NCI-H748 treated with DMSO at 0.1 percent for 48 hours (cell line): ENCODE data around the gene OR10A3.

Experiments
- DNase-seq: peaks from one replicate; lab custom pipeline; 2025; lab: John Stamatoyannopoulos, UW

OR10A3 gene

DNA sequence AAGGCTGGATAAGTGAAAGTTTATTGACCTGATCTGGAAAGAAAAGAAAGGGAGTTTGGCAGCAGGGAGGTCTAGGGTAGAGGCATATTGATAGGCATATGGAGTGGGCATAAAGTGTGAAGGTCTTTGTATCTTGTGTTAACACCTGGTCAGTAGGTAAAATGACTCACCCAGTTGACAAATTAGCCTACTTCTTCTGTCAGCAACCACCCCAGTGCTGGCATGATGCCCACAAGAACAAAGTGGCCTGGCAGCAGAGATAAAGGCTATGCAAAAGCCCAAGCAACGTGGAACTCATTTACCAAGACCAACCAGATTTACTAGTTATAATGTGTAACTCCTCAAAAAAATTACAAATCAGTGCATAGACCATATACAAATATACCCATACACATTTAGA is 4.9 kb downstream of the OR10A3 start:
- DNase-seq = no peak

DNA sequence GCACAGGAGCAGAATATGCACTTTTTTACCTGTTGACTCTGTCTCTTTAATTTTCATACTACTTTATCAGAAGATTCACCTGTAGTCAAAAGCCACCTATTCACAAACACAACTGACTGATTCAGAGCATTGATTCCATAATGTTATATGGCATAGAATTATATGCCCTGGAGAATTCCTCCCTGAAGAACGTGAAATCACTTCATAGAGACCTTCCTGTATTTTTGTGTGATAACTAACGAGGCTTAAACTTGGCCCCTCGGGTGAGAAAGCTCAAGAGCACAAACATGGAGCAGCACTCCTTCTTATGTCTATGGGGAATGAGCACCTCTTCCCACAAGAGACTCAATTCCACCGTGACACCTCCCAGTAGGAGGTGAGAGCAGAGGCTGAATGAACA is 10.3 kb downstream of the OR10A3 start, which contains the start of gene OR10A6:
Gene OR10A6, minus strand, starts transcription at position 101 of the 400 bp plus-strand sequence. CDS start 2,606 bp downstream, outside the sequence.
- DNase-seq = no peak

DNA sequence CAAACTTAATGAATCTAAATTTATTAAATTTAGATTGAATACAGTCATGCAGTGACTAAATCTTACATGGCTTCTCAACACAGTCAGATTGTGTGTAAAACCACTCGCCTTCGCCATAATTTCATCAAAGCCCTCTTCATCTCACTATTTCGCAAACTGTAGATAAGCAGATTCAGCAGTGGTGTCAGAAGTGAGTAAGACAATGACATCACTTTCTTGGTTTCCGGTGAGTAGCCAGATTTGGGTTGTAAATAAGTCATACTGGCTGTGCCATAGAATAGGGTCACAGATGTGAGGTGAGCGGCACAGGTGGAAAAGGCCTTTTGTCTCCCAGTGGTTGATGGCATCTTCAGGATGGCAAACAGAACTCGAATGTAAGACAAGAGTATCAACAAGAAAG is 13.9 kb downstream of the OR10A3 start:
- no peak for DNase-seq

DNA sequence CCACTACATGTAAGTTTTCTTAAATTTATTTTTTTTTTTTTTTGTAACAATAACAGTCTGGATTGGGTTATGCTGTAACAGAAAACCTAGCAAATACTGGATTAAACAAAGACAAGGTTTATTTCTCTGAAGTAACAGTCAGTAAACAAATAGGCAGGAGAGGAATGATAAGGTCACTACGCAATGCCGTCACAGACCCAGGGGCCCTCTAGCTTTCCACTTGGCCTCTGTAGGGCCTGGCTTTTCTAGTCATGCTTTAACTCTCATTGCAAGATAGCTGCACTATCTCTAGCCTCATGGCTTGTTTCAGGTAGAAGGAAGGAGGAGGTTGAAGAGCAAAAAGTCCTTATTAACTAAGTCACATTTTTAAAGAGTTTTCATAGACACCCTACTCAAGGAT is 17.0 kb downstream of the OR10A3 start:
- no peak for DNase-seq

DNA sequence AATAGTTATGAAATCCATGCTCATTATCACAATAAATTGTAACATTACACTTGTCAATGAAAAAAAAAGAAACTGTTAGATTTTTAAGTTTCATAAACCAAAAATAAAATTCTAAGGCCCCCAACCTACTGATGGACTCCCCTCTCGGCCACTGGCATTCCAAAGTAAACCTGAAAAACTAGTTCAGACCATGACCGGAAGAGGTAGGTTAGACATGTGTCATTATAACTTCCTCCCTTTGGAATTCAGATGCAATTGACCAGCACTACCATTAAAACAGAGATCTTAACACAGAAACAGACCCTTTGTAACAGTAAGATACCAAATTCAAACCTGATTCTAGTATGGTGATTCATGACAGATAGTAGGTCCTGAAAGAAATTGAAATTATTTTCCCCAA is 23.4 kb downstream of the OR10A3 start:
- no peak for DNase-seq

DNA sequence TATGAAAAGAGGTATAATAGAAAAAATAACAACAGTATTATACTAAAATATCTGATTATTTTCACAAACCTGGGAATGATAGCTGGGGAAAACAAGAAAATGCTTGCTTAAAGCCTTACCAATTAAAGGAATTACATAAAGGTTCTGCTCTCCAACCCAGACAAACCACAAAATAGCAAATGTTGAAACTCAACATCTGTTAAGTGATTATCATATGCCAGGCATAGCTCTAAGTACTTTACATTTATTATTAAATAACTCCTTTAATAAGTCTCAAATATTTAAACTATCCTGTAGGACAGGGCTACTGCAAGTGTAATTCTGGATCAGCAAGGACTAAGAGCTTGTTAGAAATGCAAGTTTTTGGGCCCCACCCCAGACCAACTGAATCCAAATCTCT is 30.5 kb downstream of the OR10A3 start:
- no peak for DNase-seq

DNA sequence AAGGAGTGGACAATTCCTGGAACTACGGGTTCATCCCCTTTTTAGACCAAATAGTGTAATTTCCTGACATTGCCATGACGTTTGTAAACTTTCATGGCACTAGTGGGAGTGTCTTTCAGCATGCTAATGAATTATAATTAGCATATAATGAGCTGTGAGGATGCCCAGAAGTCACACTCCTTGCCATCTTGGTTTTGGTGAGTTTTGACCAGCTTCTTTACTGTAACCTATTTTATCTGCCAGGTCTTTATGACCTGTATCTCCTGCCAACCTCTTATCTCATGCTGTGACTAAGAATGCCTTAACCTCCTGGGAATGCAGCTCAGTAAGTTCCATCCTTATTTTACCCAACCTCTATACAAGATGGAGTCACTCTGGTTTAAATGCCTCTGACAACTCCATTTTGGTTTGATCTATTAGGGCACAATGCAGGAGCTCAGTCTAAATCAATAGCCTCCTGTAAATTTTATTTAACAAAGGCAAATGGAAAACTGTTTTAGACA is 31.2 kb downstream of the OR10A3 start:
- DNase-seq = no peak

DNA sequence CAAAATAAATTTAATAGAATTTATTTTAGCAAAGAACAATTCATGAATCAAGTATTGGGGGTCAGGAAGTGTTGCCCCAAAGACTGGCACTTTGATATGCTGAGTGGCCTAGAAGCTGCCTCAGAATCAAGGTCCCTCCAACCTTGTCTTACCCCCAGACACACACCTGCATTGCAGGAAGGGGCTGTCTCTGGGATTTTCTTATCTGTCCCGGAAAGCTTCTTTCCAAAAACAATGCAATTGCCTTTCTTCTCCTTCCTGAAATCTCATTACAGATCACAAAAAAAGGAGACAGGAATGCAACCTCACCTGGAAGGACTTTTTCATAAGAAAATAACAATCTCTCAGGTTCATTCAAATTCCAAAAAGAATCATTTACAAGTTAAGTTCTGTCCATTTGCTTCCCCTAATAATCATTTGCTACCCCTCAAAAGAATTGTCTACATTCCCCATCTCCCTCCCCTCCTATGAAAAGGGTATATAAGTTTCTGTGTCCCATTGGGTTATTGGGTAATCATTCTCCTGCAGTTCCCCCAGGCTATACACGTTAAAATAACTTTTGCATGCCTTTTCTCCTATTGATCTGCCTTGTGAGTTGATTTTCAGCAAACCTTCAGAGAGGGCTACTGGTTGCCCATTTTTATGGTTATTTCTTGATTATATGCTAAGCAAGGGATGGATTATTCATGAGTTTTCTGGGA is 31.8 kb downstream of the OR10A3 start:
- no peak for DNase-seq

DNA sequence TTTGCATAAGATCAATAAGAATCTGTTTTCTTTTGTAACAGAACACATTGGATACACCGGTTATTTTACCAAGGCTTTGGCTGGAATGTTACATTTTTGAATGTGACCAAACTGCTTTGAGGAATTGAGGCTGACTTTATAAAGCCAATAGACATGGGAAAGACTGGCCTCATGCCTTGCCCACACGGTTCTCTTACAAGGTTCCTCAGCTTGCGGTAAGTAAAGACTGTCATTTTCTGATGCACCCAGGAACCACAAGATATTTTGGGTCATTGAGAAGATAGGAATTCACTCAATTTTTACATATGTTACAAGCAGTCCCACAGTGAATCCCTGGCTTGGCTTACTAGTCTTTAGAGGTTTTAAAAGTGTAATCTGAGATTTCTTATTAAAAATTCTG is 34.4 kb downstream of the OR10A3 start:
- DNase-seq = no peak

DNA sequence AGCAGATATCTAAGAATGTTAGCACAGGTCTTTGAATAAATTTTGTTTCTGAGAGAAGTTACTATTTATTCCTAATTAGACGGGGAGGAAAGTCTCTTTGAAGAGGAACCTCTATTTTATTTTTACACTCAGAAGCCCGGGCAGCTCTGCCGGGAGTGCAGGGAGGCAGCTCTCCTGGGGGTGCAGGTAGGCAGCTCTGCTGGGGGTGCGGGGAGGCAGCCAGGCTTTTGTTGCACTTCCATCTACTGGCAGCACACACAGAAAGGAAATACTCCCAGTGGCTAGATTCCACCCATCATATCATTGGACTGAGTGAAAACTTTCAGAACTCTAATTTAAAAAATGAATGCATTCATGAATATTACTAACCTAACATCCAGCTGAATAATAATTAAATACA is 35.0 kb downstream of the OR10A3 start:
- no peak for DNase-seq

DNA sequence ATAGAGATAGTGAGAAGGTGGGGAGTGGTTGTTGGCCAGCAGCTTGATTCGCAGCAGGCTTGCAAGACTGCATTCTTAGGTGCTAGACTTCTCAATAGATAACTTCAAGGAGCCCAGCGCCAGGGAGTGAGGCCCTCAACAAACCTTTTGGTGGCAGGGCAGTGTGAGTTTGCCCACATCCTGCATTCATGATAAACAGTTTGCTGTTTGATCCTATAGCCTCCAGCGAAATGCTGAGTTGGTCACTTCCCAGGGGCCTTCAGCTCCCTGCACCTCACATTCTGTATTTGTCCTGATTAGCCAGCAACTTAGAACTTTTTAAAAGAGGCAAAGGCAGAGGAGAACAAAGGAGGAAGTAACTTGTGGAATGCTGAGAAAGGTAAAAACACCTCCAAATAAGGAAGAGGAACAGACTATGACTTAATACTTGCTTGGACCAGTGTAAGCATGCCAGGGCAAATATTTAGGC is 35.5 kb downstream of the OR10A3 start:
- no peak for DNase-seq

DNA sequence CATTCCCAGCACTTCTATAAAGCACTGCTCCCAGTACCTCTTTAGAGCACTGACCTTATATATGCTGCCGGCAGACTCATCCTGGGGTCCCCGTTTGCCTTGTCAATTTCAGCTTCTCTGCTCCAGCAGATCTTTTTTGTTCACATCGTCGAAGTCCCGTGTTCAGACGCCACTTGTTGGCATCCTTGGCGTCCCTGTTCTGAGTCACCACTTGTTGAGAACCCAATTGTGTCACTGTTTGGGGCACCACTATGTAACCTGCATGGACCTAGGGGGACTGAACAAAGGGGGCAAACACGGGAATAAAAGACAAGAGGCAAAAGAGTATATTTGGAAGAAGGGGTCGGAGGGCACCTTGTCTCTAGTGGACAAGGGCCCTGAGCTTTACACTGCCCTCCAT is 36.0 kb downstream of the OR10A3 start:
- no peak for DNase-seq

DNA sequence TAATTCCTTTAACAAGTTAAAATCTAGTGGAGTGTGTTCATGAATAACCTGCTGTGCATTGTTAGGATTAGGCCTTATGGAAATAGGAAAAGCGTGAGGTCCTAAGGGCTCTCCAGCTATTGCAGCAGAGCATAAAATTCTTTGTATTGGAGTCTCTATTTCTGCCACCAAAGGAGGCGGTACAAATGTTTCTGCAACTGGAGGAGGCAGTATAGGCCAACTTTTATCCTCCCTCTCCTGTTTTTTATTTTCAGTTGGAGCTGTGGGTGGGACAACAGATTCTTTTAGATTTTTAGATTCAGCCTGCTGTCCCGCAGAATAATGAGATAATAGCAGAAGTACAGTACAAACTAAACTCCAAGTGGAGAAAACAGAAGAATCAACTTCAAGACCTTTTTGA is 36.6 kb downstream of the OR10A3 start:
- no peak for DNase-seq

DNA sequence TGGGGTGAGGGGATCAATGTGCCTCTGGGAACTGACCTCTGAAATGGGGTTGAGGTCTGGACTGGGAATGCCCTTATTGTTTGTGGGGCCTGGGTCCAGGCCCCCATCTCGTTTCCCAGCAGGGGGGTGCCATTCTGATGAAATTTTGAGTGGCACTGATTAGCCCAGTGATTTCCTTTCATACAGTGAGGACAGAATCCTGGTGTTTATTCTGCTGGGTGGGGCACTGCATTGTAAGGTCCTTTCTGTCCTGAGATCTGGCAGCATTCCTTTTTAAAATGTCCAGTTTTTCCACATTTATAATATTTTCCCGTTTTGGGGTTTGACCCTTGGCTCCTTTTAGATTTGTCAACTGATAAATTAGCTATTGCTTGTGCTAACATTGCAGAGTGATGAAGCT is 37.6 kb downstream of the OR10A3 start:
- no peak for DNase-seq

DNA sequence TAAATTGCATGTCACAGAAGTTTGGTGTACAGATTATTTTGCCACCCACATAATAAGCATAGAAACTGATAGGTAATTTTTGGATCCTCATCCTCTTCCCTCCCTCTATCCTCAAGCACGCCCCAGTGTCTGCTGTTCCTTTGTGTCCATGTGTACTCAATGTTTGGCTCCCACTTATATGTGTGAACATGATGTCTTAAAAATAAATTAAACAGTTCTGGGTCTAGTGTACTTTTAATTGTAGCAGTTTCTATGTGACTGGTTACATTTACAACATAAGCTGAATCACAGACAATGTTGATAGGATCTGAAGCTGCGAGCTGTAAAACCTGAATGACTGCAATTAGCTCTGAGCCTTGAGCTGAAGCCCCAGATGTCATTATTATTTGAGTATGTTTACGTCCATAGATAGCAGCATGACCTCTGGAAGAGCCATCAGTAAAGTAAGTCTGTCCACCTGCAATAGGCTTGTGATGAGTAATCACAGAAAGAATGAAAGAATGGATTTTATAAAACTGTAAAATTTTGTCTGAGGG is 40.1 kb downstream of the OR10A3 start:
- peak; percentile 32 for DNase-seq

DNA sequence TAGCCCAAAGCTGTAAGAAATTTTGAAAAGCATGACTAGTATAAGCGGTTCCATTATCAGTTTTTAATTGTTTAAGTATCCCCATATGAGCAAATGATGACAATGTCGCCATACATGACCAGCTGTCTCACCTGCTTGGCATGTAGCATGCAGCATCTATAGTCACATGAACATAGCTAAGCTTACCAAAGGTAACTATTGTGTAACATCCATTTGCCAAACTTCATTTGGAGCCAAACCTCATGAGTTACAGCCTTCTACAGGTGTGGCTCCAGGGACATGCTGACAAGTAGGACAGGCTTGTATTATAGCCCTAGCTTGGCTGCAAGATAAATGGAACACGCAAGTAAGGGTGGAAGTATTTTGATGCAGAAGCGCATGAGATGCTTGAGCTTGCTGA is 40.8 kb downstream of the OR10A3 start:
- no peak for DNase-seq

DNA sequence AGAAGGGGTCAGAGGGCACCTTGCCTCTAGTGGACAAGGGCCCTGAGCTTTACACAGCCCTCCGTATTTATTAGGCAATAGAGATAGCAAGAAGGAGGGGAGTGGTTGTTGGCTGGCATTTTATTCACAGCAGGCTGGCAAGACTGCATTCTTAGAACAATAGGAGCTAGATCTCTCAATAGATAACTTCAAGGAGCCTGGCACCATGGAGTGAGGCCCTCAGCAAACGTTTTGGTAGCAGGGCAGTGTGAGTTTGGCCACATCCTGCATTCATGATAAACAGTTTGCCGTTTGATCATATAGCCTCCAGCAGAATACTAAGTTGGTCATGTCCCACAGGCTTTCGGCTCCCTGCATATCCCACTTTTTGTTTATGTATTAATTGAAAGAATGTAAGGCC is 42.1 kb downstream of the OR10A3 start:
- DNase-seq = no peak

DNA sequence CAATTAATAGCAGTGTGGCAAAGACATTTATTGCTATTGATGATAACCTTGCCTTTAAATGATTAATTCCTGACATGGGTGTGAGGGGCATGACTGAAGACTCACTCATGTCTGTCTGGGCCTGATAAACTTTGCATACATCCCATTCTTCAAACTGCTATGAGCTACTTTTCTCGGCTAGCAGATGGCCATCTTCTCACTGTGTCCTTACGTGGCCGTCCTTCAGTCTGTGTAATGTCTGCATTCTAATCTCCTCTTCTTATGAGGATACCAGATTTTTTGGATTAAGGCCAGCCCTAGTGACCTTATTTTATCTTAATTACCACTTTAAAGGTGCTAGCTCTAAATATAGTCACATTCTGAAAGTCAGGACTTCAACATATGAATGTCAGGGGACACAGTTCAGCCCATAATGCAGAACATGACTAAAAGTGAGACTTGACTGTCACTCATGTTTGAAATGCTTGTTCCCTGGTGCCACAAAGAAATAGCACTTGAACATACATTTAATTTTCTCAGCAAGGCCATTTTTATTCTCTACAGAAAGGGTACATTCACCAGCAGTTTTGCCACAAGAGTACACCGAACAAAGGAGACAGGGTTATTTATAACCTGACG is 42.7 kb downstream of the OR10A3 start:
- DNase-seq = no peak

DNA sequence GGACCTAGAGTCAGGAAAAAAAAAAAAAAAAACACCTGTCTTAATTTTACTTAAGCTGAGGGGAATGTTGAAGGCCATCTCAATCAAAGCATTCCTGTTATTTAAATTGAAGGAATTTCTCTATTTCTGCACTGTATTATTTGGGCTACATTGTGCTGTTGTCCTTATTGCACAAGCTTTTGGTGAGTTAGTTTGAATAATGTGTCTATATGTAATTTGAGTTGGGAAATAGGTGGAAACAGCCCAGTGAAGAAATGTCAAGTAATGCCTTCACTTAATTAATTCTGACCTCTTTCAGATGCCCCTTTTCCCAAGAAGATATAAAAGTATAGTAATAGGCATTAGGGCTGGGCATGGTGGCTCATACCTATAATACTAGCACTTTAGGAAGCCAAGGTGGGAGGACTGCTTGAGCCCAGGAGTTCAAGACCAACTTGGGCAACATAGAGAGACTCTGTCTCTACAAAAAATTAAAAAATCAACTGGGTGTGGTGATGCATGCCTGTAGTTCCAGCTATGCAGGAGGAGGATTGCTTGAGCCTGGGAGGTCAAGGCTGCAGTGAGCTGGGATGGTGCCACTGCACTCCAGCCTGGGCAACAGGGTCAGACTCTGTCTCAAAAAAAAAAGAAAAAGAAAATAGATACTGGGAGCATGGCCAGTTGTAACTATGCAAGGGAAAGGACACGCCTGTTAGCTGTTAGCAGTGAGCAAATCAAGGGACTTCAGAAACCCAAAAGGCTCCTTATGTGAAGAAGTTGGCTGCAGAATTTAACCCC is 45.3 kb downstream of the OR10A3 start:
- DNase-seq = no peak

DNA sequence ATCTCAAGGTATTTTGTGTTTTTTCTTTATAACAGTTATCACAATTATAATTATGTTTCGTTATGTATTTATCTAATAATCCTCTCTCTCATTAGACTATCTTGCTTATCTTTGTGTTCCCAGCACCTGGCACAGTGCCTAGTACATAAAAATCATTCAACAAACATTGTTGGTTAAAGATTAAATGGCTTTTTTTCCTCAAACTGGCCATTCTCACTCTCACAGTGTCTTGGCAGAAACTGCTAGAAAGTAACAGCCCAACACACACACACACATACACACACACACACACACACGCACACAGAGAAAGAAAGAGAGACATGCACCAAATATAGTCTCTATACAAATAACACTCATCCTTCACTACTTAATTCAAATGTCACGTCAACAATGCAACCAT is 47.3 kb downstream of the OR10A3 start:
- no peak for DNase-seq

DNA sequence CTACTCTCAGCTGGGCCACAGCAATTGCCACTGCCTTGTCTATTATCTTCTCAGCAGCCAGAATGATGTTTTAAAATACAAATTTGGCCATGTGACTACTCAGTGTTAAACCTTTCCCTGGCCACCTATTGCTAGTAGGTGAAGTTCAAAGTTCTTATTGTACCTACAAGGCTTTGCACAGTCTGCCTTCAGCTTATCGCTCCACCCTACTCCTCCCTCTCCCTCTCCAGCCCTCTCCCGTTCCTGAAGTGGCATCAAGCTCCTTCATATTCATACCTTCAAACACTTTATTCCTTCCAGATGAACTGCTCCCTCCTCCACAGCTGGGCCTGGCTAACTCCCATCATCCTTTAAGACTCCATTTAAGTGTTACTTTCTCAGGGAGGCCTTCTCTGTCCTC is 47.7 kb downstream of the OR10A3 start:
- no peak for DNase-seq

DNA sequence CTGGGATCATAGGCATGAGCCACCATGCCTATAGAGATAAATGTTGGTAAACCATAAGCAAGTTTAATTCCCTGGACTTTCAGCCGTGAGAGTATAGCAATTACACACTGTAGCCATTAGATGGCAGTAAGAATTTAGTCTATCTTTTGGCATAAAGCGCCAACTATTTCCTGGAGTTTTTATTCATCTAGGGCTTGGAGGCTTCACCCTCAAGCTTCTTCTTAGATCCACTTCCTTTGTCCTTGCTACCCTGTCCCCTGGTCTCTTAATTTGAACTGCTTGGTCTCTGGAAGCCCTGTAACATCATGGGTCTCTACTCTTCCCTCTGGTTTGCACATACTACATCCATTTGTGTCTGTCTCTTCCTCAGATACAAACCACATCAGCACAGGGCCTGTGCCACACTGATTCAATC is 48.7 kb downstream of the OR10A3 start:
- peak; percentile 21 for DNase-seq
